NCI-H2081 treated with DMSO at 0.1 percent for 48 hours (cell line): ENCODE measurements around the gene LRRC56.
"Not testable (repeated sequence)": the region's sequence is repeated elsewhere in the genome, so short reads cannot be mapped to it uniquely, and the experiment has no call there.

Source experiments
- DNase-seq: peaks from one replicate; lab custom pipeline; 2025; lab: John Stamatoyannopoulos, UW

The LRRC56 gene

GRCh38 chr11:501001-501682 is 36.2 kb upstream of the LRRC56 start:
- no peak for DNase-seq

DNA sequence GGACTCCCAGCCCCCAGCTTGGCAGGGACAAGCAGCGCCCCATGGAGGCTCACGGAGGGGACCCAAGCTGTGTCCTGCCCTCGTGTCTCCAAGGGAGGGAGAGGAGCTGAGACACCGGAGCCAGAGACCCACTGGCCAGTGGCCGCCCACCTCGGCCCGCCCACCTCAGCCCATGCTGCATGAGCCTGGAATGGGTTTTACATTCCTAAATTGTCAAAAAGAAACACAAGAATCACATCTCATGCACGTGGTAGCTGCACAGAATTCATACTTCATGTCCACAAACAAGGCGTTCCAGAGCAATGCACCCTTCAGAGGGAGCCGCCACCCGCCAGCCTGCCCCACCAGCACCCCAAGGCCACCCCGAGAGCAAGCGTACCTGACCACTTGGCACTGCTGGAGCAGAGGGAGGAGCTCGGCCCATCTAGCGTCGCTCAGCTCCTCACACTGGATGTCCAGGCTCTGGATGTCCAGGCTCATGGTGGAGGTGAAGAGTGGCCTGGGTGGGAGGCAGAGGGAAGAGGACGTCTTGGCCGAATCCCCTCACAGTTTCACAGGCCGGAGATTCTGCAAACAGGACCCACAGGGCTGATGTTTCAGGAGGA is 35.5 kb upstream of the LRRC56 start:
- DNase-seq = no peak

DNA sequence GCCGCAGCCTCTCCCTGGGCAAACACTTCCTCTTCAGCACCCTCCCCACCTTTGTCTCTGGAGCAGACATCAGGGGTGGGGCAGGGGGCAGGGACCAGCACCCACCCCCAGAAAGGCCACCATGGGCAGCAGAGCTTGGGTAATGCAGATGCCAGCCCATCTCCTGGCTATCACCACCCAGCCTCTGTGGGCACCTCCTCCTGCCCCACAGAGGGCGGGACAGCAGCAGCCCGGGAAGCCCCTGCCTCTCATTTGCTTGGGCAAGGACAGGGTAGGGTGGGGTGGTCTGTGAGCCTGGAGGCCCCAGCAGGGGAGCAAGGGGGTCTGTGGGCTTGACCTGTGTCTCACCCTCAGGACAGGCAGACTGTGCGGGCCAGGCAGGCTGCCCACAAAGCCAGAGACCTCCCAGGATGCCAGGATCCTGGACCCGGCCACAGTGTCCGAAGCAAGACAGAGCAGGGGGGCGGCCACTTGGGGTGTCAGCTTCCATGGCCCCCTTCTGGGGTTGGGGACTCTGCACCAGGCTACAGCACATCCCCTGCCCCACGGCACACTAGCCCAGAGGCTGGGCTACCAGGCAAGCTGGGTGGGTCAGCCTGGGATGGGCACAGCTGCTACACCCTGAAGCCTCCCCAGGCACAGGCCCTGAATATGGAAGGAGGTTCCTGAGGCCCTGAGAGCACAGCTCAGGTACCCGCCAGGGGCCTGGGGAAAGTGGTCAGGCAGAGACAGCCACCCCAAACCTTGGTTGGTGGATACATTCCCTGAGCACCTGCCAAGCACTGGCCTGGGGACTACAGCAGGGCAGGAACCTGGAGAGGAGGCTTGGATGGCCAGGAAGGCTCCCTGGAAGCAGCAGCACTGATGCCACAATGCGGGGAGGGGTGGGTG is 34.8 kb upstream of the LRRC56 start:
- DNase-seq = no peak

- no peak for DNase-seq
These were observed 33.9 kb upstream of the LRRC56 start for GRCh38 chr11:503179-503981.

- no peak for DNase-seq
These were observed 33.0 kb upstream of the LRRC56 start for GRCh38 chr11:504053-504993.

GRCh38 chr11:504994-505344 is 32.4 kb upstream of the LRRC56 start:
- no peak for DNase-seq

DNA sequence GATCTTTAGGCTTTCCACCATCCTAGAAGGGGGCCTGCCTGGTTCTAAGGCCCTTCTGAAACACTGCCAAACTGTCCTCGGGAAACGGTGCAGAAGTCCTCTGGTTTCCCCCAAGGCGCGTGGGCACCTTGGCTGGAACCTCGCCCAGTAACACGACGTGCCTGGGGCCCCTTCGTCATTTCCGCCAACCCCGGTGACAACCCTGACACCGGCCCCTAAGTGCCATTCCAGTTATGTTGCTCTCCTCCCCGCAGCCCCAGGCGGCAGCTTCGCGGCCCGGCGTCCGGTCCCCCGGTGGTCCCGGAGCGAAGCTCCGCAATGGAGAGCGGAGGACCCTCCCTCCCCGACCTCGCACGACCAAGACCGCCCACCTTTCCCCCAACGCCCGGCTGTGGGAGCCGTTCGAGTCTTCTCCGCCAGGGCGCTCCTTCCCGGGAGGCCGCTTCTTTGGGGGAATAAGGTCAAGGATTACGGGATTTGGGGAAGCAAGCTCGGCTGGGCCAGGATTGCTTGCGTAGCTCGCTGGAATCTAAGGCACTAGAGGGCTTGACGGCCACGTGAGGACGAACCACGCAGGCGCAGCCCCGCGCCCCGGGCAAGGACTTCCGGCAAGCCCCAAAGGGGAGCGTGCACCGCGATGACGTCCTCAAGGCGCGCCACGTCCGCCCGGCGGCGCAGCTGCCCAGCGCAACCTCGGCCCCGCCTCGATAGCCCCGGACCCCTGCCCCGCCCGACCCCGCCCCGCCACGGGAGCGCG is 30.9 kb upstream of the LRRC56 start:
- peak; percentile 78 for DNase-seq

DNA sequence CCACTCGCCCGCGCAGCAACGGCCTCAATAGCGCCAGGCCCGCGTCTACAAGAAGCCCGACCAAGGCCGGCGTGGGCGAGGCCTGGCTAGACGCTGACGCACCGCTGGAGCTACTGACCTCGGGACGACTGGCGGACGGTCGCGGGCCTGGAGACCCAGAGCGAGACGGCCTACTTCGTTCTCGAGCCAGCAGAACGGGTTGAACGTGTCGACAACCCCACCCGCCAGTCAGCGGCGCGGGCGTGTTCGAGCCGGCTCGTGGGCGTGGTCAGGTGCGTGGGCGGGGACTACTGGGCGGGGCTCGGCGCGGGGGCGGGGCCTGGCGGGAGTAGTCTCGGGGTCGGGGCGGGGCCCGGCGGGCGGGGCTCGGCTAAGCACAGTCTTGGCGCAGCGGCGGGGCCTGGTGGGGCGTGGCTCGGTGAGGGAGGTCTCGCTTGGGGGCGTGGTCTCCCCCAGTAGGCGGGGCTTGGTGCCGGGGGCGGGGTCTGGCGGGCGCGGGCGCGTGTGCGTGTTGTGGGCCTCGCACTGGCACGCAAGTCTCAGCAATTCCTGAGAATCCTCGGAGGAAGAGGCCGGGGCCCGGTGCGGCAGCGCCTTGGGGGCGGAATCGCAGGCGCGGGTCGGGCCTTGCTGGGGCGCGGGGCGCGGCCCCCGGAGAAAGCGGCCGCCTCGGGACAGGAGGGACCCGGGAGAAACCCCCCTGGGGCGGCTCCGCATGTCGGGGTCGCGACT is 30.2 kb upstream of the LRRC56 start, which contains the start of gene RNH1:
Gene RNH1 (minus strand): TSS at position 248 of the 732 bp plus-strand sequence. CDS start 5,080 bp downstream, outside the sequence.
- peak; percentile 77 for DNase-seq

- no peak for DNase-seq
These were observed 29.4 kb upstream of the LRRC56 start for GRCh38 chr11:507727-508515.

- DNase-seq = no peak
These were observed 28.4 kb upstream of the LRRC56 start for GRCh38 chr11:508956-509355.

GRCh38 chr11:512761-513595 is 24.3 kb upstream of the LRRC56 start:
- DNase-seq = no peak

DNA sequence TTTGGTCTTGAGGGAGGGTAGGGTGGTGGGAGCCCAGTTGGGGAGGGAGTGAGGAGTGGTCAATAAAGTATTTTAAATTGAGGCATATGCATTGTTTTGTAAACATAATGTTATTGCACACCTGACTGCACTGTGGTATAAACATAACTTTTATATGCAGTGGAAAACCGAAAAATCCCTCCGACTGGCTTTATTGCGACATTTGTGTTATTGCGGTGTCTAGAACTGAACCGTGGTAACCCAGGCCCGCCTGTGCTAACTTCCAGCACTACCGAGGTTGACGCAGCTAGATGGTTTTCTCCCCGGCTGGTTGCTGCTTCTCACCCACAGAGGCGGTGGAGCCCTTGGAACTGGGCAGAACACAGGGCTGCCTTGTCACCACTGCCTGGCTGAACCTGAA is 22.7 kb upstream of the LRRC56 start:
- no peak for DNase-seq

DNA sequence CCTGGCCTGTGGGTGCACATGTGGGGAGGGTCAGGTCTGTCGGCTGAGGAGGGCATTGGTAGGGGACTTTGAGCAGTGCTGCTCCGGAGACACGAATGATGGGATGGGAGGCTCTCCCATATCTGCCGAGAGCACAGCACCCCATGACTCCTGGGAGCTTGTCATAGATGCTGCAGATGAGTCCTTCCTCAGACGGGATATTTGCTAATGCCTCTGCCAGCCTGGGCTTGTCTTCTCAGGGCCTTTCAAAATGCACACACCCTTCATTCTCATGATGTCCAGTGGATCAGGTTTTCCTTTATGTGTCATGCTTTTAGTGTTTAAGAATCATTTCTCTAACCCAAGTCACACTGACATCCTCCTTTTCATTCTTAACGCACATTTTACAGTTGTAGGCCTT is 22.2 kb upstream of the LRRC56 start:
- DNase-seq = no peak

GRCh38 chr11:516400-516799 is 20.9 kb upstream of the LRRC56 start:
- DNase-seq = no peak

- not testable (repeated sequence) for DNase-seq
These were observed 20.2 kb upstream of the LRRC56 start for GRCh38 chr11:516918-517685.

DNA sequence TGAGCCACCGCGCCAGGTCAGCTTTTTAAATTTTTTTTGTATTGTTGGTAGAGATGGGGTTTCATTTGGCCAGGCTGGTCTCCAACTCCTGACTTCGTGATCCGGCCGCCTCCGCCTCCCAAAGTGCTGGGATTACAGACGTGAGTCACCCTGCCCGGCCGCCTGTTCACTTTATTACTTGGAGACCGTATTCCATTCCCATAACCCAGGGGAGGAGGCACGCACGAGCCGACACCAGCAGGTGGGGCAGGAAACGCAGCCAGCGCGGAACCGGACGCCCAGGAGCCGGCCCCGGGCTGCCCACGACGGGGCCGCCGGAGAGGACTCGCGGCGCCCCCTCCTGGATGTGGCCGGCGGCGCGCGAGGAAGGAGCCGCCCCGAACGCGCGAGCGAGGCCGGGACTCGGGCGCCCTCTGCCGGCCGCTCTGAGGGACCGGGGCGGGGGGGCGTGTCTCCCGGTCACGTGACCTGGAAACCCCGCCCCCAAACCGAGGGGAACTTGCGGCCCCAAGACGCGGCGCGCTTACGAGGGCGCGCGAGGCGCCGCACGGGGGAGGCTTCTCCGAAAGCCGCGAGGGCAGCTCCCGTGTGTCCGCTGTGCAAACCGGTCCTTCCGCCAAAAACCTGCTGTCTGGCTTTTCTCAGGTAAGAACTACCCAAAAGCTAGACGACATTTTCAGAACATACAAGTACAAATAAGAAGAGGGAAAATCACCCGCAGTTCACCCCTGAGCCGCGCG is 18.7 kb upstream of the LRRC56 start:
- DNase-seq = no peak
